ENCODE data around the gene CD40.

The CD40 gene

DNA sequence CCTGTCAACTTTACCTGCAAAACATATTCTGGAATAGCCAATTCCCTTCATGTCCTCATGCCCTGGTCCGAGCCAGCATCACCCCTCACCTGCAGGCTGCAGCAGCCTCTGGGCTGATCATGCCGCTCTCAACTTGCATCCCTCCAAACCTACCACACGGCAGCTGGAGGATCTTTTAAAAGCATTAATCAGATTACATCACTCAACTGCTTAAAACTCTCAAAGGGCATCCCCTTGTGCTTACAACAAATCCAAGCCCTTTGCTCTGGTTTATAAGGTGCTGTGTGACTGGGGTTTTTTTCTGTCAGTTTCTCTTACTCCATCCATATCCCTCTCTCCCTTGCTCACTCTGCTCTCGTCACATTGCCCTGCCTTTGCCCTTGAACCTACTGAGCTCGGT, 24.0 kb downstream of the CD40 start:
- no peaks in the 10 kb centered on the region for H3K9me3 ChIP-seq (ENCODE audit: control insufficient read depth, low read length)
- H3K4me3 ChIP-seq (ENCODE audit: low read depth, low read length): no peak overlapping the region
- no peak overlapping the region for H3K27ac ChIP-seq
- H2AFZ ChIP-seq: no peak overlapping the region
- no peaks in the 10 kb centered on the region for H3K4me1 ChIP-seq
- H3K79me2 ChIP-seq: no peaks in the 10 kb centered on the region
- no peaks in the 10 kb centered on the region for H3K36me3 ChIP-seq (ENCODE audit: control insufficient read depth, insufficient read depth, low read length)
- TF ChIP-seq, protein P1, sequence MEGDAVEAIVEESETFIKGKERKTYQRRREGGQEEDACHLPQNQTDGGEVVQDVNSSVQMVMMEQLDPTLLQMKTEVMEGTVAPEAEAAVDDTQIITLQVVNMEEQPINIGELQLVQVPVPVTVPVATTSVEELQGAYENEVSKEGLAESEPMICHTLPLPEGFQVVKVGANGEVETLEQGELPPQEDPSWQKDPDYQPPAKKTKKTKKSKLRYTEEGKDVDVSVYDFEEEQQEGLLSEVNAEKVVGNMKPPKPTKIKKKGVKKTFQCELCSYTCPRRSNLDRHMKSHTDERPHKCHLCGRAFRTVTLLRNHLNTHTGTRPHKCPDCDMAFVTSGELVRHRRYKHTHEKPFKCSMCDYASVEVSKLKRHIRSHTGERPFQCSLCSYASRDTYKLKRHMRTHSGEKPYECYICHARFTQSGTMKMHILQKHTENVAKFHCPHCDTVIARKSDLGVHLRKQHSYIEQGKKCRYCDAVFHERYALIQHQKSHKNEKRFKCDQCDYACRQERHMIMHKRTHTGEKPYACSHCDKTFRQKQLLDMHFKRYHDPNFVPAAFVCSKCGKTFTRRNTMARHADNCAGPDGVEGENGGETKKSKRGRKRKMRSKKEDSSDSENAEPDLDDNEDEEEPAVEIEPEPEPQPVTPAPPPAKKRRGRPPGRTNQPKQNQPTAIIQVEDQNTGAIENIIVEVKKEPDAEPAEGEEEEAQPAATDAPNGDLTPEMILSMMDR (IDR thresholded peaks at IDR 0.05): no peak
- no peak overlapping the region for H3K9ac ChIP-seq
- no peak overlapping the region for H3K4me2 ChIP-seq (ENCODE audit: low read length)
- H3K27me3 ChIP-seq (ENCODE audit: control insufficient read depth, insufficient read depth, low read length): no peaks in the 10 kb centered on the region

GRCh38 chr20:46144432-46145025, 26.4 kb downstream of the CD40 start:
- no peaks in the 10 kb centered on the region for H3K27me3 ChIP-seq (ENCODE audit: control insufficient read depth, insufficient read depth, low read length)
- H2AFZ ChIP-seq: no peak overlapping the region
- H3K27ac ChIP-seq: no peak overlapping the region
- no peaks in the 10 kb centered on the region for H3K36me3 ChIP-seq (ENCODE audit: control insufficient read depth, insufficient read depth, low read length)
- no peaks in the 10 kb centered on the region for H3K9me3 ChIP-seq (ENCODE audit: control insufficient read depth, low read length)
- H3K4me3 ChIP-seq (ENCODE audit: low read depth, low read length): no peak overlapping the region
- no peaks in the 10 kb centered on the region for H3K79me2 ChIP-seq
- no peak overlapping the region for H3K9ac ChIP-seq
- H3K4me1 ChIP-seq: no peaks in the 10 kb centered on the region
- TF ChIP-seq, protein P1 (IDR thresholded peaks at IDR 0.05): no peak
- no peak overlapping the region for H3K4me2 ChIP-seq (ENCODE audit: low read length)

GRCh38 chr20:46145713-46146112, 27.6 kb downstream of the CD40 start:
- no peak overlapping the region for H2AFZ ChIP-seq
- H3K4me1 ChIP-seq: no peaks in the 10 kb centered on the region
- H3K4me2 ChIP-seq (ENCODE audit: low read length): no peak overlapping the region
- TF ChIP-seq, protein P1 (IDR thresholded peaks at IDR 0.05): no peak
- no peak overlapping the region for H3K4me3 ChIP-seq (ENCODE audit: low read depth, low read length)
- H3K79me2 ChIP-seq: no peaks in the 10 kb centered on the region
- H3K27ac ChIP-seq: no peak overlapping the region
- H3K9me3 ChIP-seq (ENCODE audit: control insufficient read depth, low read length): no peaks in the 10 kb centered on the region
- no peak overlapping the region for H3K9ac ChIP-seq
- H3K36me3 ChIP-seq (ENCODE audit: control insufficient read depth, insufficient read depth, low read length): no peaks in the 10 kb centered on the region
- no peaks in the 10 kb centered on the region for H3K27me3 ChIP-seq (ENCODE audit: control insufficient read depth, insufficient read depth, low read length)

DNA sequence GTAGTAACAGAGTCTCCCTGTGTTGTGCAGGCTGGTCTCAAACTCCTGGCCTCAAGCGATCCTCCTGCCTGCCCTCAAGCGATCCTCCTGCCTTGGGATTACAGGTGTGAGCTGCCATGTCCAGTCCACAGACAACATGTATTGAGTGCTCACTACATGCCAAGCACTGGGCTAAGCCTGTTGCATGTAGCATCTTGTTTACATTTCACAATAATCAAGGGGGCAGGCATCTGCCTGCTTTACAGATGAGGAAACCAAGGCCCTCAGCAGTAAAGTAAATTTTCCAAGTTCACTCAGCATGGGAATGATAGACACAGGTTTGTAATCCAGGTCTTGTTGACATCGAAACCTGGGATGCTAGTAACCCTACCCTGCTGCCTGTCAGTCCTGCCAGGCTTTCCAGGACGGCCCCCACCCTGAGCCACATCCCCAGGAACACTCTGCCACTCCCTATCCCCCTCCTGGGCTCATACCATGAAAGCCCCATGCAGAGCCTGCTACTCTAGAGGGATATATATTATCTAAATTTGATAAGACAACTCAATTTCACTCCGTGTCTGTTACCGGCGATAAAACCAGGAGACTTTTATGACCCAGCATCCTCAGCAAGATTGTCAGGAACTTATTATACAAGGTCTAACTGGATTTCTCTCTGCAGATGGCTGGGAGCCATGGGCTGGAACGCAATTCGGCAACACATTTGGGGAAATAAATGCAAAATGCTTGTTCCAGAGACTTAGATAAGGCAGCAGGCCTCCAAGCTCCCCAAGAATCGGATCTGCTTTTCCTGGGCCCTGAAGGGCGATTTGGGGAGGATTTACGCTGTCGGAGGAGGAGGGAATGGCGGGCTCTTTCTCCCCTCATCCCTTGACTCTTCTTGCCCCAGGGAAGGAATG, 30.4 kb downstream of the CD40 start:
- Histone ChIP-seq H3K36me3 (ENCODE audit: control insufficient read depth, insufficient read depth, low read length) (no peaks in the 10 kb centered on the region), H3K79me2 (no peaks in the 10 kb centered on the region), H3K4me1 (no peaks in the 10 kb centered on the region), H2AFZ (no peak overlapping the region), H3K9me3 (ENCODE audit: control insufficient read depth, low read length) (no peaks in the 10 kb centered on the region), H3K27me3 (ENCODE audit: control insufficient read depth, insufficient read depth, low read length) (no peaks in the 10 kb centered on the region), H3K9ac (no peak overlapping the region), H3K4me3 (ENCODE audit: low read depth, low read length) (no peak overlapping the region), H3K4me2 (ENCODE audit: low read length) (no peak overlapping the region), H3K27ac (no peak overlapping the region)
- TF ChIP-seq, protein P1 (IDR thresholded peaks at IDR 0.05): no peak

All from parathyroid adenoma (tissue), 2 donors.